A549 (cell line): ENCODE measurements around the gene THBD.

Source experiments
- CTCF ChIP-seq: fragments of >200 bp; sonication (Bioruptor Twin); formaldehyde crosslinking; IDR thresholded peaks from 3 replicates; pipeline ENCODE4 v1.5.1; 2016
- ESRRA ChIP-seq: fragments of 150-350 bp; IDR thresholded peaks from 2 replicates; pipeline ENCODE4 v1.6.1; 2014; ENCODE audit warnings: mild to moderate bottlenecking, low read length, borderline replicate concordance
- JUNB ChIP-seq: fragments of >200 bp; sonication (Bioruptor Twin); formaldehyde crosslinking; IDR thresholded peaks from 2 replicates; pipeline ENCODE4 v1.6.1; 2016
- KDM1A ChIP-seq: fragments of 200-600 bp; sonication (generic); IDR thresholded peaks from 2 replicates; pipeline ENCODE4 v1.6.1; 2016; ENCODE audit warnings: low read depth, mild to moderate bottlenecking
- MAX ChIP-seq: IDR thresholded peaks from 2 replicates; pipeline ENCODE4 v1.6.1; 2012
- PBX3 ChIP-seq: IDR thresholded peaks from 2 replicates; pipeline ENCODE4 v1.6.1; 2012
- REST ChIP-seq: fragments of 200-600 bp; sonication (generic); IDR thresholded peaks from 2 replicates; pipeline ENCODE4 v1.6.1; 2016; ENCODE audit warnings: antibody characterized with exemption, mild to moderate bottlenecking, moderate library complexity
- RFX5 ChIP-seq: fragments of 450-650 bp; IDR thresholded peaks from 2 replicates; pipeline ENCODE4 v1.7.1; 2014; ENCODE audit warnings: antibody characterized with exemption, mild to moderate bottlenecking, moderate library complexity
- TF ChIP-seq, protein P1 (sequence below): fragments of 250-450 bp; sonication (Bioruptor Pico); IDR thresholded peaks from 2 replicates; pipeline ENCODE4 v1.5.0; 2021; ENCODE audit warnings: mild to moderate bottlenecking, moderate library complexity, borderline replicate concordance
- TF ChIP-seq, protein P2 (sequence below): fragments of 450-650 bp; IDR thresholded peaks from 2 replicates; pipeline ENCODE4 v1.6.1; 2014; ENCODE audit warnings: antibody characterized with exemption

DNA sequence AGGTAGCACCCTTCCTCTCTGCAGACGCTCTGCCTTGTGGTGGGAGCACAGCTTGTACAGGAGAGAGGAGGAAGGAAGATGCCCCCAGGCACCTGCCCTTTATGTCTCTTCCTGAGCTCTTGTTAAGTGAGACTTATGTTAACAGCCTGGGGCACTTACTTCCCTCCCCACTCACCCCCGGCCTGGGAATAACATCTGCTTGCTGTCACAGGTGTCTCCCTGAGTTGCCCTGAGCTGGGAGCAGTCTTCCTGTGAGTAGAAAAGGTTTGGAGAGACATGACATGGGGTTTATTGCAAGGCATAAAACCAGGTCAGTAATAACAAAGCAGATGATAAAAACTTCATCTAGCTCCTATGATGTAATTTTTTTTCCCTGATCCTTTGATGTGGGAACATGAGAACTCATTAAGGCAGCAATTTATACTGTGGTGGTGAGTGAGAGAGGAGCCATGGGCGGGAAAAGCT lies 12.4 kb downstream of the THBD start:
- TF ChIP-seq CTCF (no peak), JUNB (no peak), ESRRA (no peak), PBX3 (no peak), RFX5 (no peak), KDM1A (no peak), MAX (no peak), REST (no peak)
- TF ChIP-seq, protein P1, sequence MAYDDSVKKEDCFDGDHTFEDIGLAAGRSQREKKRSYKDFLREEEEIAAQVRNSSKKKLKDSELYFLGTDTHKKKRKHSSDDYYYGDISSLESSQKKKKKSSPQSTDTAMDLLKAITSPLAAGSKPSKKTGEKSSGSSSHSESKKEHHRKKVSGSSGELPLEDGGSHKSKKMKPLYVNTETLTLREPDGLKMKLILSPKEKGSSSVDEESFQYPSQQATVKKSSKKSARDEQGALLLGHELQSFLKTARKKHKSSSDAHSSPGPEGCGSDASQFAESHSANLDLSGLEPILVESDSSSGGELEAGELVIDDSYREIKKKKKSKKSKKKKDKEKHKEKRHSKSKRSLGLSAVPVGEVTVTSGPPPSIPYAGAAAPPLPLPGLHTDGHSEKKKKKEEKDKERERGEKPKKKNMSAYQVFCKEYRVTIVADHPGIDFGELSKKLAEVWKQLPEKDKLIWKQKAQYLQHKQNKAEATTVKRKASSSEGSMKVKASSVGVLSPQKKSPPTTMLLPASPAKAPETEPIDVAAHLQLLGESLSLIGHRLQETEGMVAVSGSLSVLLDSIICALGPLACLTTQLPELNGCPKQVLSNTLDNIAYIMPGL (CRISPR knock-in tag) = no peak
- TF ChIP-seq, protein P2, sequence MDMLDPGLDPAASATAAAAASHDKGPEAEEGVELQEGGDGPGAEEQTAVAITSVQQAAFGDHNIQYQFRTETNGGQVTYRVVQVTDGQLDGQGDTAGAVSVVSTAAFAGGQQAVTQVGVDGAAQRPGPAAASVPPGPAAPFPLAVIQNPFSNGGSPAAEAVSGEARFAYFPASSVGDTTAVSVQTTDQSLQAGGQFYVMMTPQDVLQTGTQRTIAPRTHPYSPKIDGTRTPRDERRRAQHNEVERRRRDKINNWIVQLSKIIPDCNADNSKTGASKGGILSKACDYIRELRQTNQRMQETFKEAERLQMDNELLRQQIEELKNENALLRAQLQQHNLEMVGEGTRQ = no peak
